ENCODE data around the gene ZNF653. TPM values are rescaled to one million over a fixed set of nuclear protein-coding genes. Genes with fewer than 3 reads are reported as not detected.

Gene ZNF653
- total RNA-seq, 1 experiment from 2014 or later: 10.3 TPM

- TF ChIP-seq E2F1 (CRISPR knock-in tag; IDR thresholded peaks at IDR 0.05) (peak; percentile 93; the same call in 1 of the 2 replicates), CDX4 (CRISPR knock-in tag; IDR thresholded peaks at IDR 0.05; ENCODE audit: borderline replicate concordance) (no peak), RORB (CRISPR knock-in tag; IDR thresholded peaks at IDR 0.05) (no peak), MYBL2 (CRISPR knock-in tag; IDR thresholded peaks at IDR 0.05) (peak; percentile 92), GRHL2 (CRISPR knock-in tag; IDR thresholded peaks at IDR 0.05; ENCODE audit: insufficient replicate concordance, severe bottlenecking) (no peak), FOXP4 (CRISPR knock-in tag; IDR thresholded peaks at IDR 0.05) (peak; percentile 98), ZNF263 (CRISPR knock-in tag; IDR thresholded peaks at IDR 0.05; ENCODE audit: low read depth) (0 out of 2 replicates have a peak, but pooled peaks have one; percentile 38), HMGA2 (CRISPR knock-in tag; IDR thresholded peaks at IDR 0.05) (no peak), NFE2L1 (CRISPR knock-in tag; IDR thresholded peaks at IDR 0.05) (peak; percentile 96), ZNF281 (CRISPR knock-in tag; IDR thresholded peaks at IDR 0.05) (peak; percentile 92), HMGXB4 (CRISPR knock-in tag; IDR thresholded peaks at IDR 0.05) (peak; percentile 63), ZNF532 (CRISPR knock-in tag; IDR thresholded peaks at IDR 0.05; ENCODE audit: borderline replicate concordance) (no peak), ZNF512 (CRISPR knock-in tag; IDR thresholded peaks at IDR 0.05; ENCODE audit: borderline replicate concordance) (peak; percentile 72; the same call in 1 of the 2 replicates), GABPB1 (CRISPR knock-in tag; IDR thresholded peaks at IDR 0.05) (peak; percentile 46), ZNF232 (CRISPR knock-in tag; IDR thresholded peaks at IDR 0.05) (peak; percentile 97), CREM (CRISPR knock-in tag; IDR thresholded peaks at IDR 0.05) (peak; percentile 60; the same call in 1 of the 2 replicates), MAX (CRISPR knock-in tag; IDR thresholded peaks at IDR 0.05) (peak; percentile 99), JUN (CRISPR knock-in tag; IDR thresholded peaks at IDR 0.05) (0 out of 2 replicates have a peak, but pooled peaks have one; percentile 50), IRF2 (CRISPR knock-in tag; IDR thresholded peaks at IDR 0.05; ENCODE audit: borderline replicate concordance, low read depth) (no peak)
These were observed 23.1 kb downstream of the ZNF653 start (continued) for GRCh38 chr19:11482384-11483050.
